ENCODE measurements around the gene RAB44.

RAB44 gene

GRCh38 chr6:36678488-36679042 is 19.1 kb upstream of the RAB44 start, which contains the start of gene CDKN1A:
CDKN1A (plus strand) TSS chr6:36678714; CDS start chr6:36684102, 5,388 bp downstream.
- no peak for TF ChIP-seq CTCF (IDR thresholded peaks at IDR 0.05; ENCODE audit: extremely low read depth, missing control alignments)
- DNase-seq (ENCODE audit: low spot score), result peak; percentile 90

- DNase-seq (ENCODE audit: low spot score), result no peak
Measured at GRCh38 chr6:36679043-36679833, 18.4 kb upstream of the RAB44 start.

GRCh38 chr6:36682328-36683144 is 15.1 kb upstream of the RAB44 start:
- no peak for TF ChIP-seq CTCF (IDR thresholded peaks at IDR 0.05; ENCODE audit: extremely low read depth, missing control alignments)
- peak; percentile 63 for DNase-seq (ENCODE audit: low spot score)

More at GRCh38 chr6:36679043-36679833, 18.4 kb upstream of the RAB44 start:
- no peak for TF ChIP-seq CTCF (IDR thresholded peaks at IDR 0.05; ENCODE audit: extremely low read depth, missing control alignments)

GRCh38 chr6:36683145-36683655 is 14.4 kb upstream of the RAB44 start:
- no peak for TF ChIP-seq CTCF (IDR thresholded peaks at IDR 0.05; ENCODE audit: extremely low read depth, missing control alignments)
- no peak for DNase-seq (ENCODE audit: low spot score)

- no peak for TF ChIP-seq CTCF (IDR thresholded peaks at IDR 0.05; ENCODE audit: extremely low read depth, missing control alignments)
- no peak for DNase-seq (ENCODE audit: low spot score)
Measured at GRCh38 chr6:36683656-36684446, 13.8 kb upstream of the RAB44 start.

GRCh38 chr6:36684447-36684812 is 13.2 kb upstream of the RAB44 start:
- TF ChIP-seq CTCF (IDR thresholded peaks at IDR 0.05; ENCODE audit: extremely low read depth, missing control alignments), result no peak
- no peak for DNase-seq (ENCODE audit: low spot score)
